K562 (cell line): ENCODE results near the gene ELAC1. TPM values are rescaled to one million over a fixed set of nuclear protein-coding genes. Genes with fewer than 3 reads are reported as not detected.

ENCODE experiments used
- ATAC-seq: fragments of 200-7000 bp; cut with Tn5 transposase; 3 replicates; pipeline ENCODE4 v1.9.1; 2020; ENCODE audit warnings: moderate library complexity
- BruUV-seq: library from RNA; stranded (reverse); fragments of 400-500 nt; replicated peaks from 2 replicates; lab custom pipeline; 2021; lab: Mats Ljungman, UMichigan
- CTCF ChIA-PET: fragments of 300-600 bp; formaldehyde crosslinking; extraction: SDS; loops from one replicate; lab custom pipeline; 2021; ENCODE audit warnings: low intra/inter-chr PET ratio; lab: Yijun Ruan, JAX
- POLR2A ChIA-PET: fragments of 300-600, 350-650 bp; sonication (Branson Sonifier 250); formaldehyde crosslinking; extraction: SDS; loops from one replicate; lab custom pipeline; 2021; ENCODE audit warnings: antibody characterized with exemption, inconsistent platforms; lab: Yijun Ruan, JAX
- DNase-seq, 4 experiments: peaks; one replicate each; pipeline versions ENCODE4 v3.0.0 to v3.0.0-alpha.2; 2011 to 2018; ENCODE audit warnings: low spot score in 3 of 4, mixed read lengths in 3 of 4; ENCODE audit errors: extremely low read depth in 1 of 4
- FAIRE-seq: peaks from 2 replicates; lab custom pipeline; 2011; peaks lifted over from hg19 to GRCh38; lab: Jason Lieb, UNC
- H2AFZ ChIP-seq: 2 replicates; pipeline ENCODE4 v1.6.0; 2011; ENCODE audit warnings: low read depth, low read length, control low read depth, inconsistent platforms
- H3K27ac ChIP-seq: fragments of 200-600 bp; 3 replicates; pipeline ENCODE4 v1.8.0; 2011; ENCODE audit warnings: low read depth, mild to moderate bottlenecking, control low read depth, inconsistent platforms, low read length, moderate library complexity, mixed read lengths; ENCODE audit errors: extremely low read depth
- H3K27me3 ChIP-seq, 2 experiments: fragments of 300-600 bp in 1 of 2; 2 replicates in 1 of 2; 3 replicates in 1 of 2; pipeline versions ENCODE4 v1.6.0 to v1.8.0; 2011; ENCODE audit warnings: inconsistent platforms in 2 of 2, low read length in 2 of 2, mild to moderate bottlenecking in 1 of 2, mixed read lengths in 1 of 2, moderate library complexity in 1 of 2; ENCODE audit not compliant: control insufficient read depth in 2 of 2, insufficient read depth in 2 of 2
- H3K36me3 ChIP-seq: fragments of 300-600 bp; 3 replicates; pipeline ENCODE4 v1.8.0; 2011; ENCODE audit warnings: mild to moderate bottlenecking, low read length, inconsistent platforms; ENCODE audit not compliant: control insufficient read depth, insufficient read depth
- H3K4me1 ChIP-seq, 2 experiments: fragments of 200-600 bp in 1 of 2; replicated peaks in 1 of 2; 2 replicates in 1 of 2; 3 replicates in 1 of 2; pipeline versions ENCODE4 v1.5.1 to v1.8.0; 2011; ENCODE audit warnings: inconsistent platforms in 2 of 2, low read length in 2 of 2, mild to moderate bottlenecking in 1 of 2, mixed read lengths in 1 of 2, moderate library complexity in 1 of 2; ENCODE audit not compliant: control insufficient read depth in 2 of 2, insufficient read depth in 2 of 2
- H3K4me2 ChIP-seq: 2 replicates; pipeline ENCODE4 v1.6.1; 2011; ENCODE audit warnings: low read length, control low read depth, inconsistent platforms, mixed read lengths; ENCODE audit not compliant: insufficient read depth
- H3K4me3 ChIP-seq: fragments of 200-600 bp; sonication (generic), shearing (Covaris generic); 2 replicates; pipeline ENCODE4 v1.5.1; 2016; ENCODE audit warnings: control low read depth, inconsistent platforms
- H3K79me2 ChIP-seq: fragments of 200-600 bp; 3 replicates; pipeline ENCODE4 v1.8.0; 2011; ENCODE audit warnings: low read length, inconsistent platforms; ENCODE audit not compliant: control insufficient read depth, insufficient read depth
- H3K9ac ChIP-seq, 2 experiments: 2 replicates each; pipeline versions ENCODE4 v1.6.0 to v1.6.1; 2011; ENCODE audit warnings: low read depth in 2 of 2, low read length in 2 of 2, control low read depth in 1 of 2, inconsistent platforms in 1 of 2, mild to moderate bottlenecking in 1 of 2, mixed read lengths in 1 of 2; ENCODE audit not compliant: insufficient read depth in 1 of 2
- H3K9me1 ChIP-seq: one replicate; pipeline ENCODE4 v1.6.0; 2011; ENCODE audit warnings: inconsistent platforms, mild to moderate bottlenecking, low read length, moderate library complexity; ENCODE audit not compliant: control insufficient read depth, insufficient read depth
- H3K9me3 ChIP-seq: replicated peaks from 2 replicates; pipeline ENCODE4 v1.5.1; 2011; ENCODE audit warnings: low read depth, low read length, inconsistent platforms; ENCODE audit not compliant: control insufficient read depth, insufficient read depth
- H4K20me1 ChIP-seq: replicated peaks from 2 replicates; pipeline ENCODE4 v1.6.1; 2011; ENCODE audit warnings: low read length, inconsistent platforms, mixed read lengths; ENCODE audit not compliant: control insufficient read depth, insufficient read depth
- MEF2D ChIP-seq: conservative IDR thresholded peaks from 2 replicates; pipeline ENCODE4 v1.6.1; 2016; ENCODE audit warnings: low read depth, missing genetic modification characterization, missing compliant biosample characterization
- TCFL5 ChIP-seq: fragments of 250-450 bp; sonication (Bioruptor Pico); conservative IDR thresholded peaks from 2 replicates; pipeline ENCODE4 v1.6.1; 2021; ENCODE audit warnings: mild to moderate bottlenecking, moderate library complexity, matching md5 sums
- ZNF592 ChIP-seq: fragments of 450-650 bp; IDR thresholded peaks from 2 replicates; pipeline ENCODE4 v1.6.1; 2017; ENCODE audit warnings: antibody characterized with exemption, mild to moderate bottlenecking
- WGBS: fragments of 100-300 bp; shearing (Covaris generic); methylation state at CpG from one replicate; pipeline ENCODE4 v1.1.6; 2016; ENCODE audit warnings: low coverage, mixed read lengths; ENCODE audit not compliant: insufficient coverage; ENCODE audit errors: missing lambda C conversion rate; 5-methylcytosine and 5-hydroxymethylcytosine counted together
- in situ Hi-C: fragments of 300-500 bp; cut with MboI; formaldehyde crosslinking; loops from 4 replicates; pipeline ENCODE4 v1.15.0; 2018; ENCODE audit warnings: inconsistent platforms, mixed read lengths
- intact Hi-C: fragments of 100-400 bp; cut with micrococcal nuclease; formaldehyde crosslinking; loops from 2 replicates; pipeline ENCODE4 v1.14.2; 2022
- polyA plus RNA-seq, 8 experiments: library from polyadenylated mRNA; depleted of rRNA in 4 of 8; stranded (reverse) in 5 of 8; unstranded in 3 of 8; fragments of >200 nt; fragmentation: Nextera tagmentation in 2 of 8; fragmentation: Illumina TruSeq in 1 of 8; extraction: Ambion mirVana in 2 of 8; extraction: Trizol in 1 of 8; gene quantifications; 2 replicates each; pipeline versions ENCODE4 v1.2.1 to v1.2.3, GENCODE V29; 2011 to 2014; ENCODE audit warnings: inconsistent platforms in 1 of 8, missing spikeins in 1 of 8
- total RNA-seq, 7 experiments: library from RNA; depleted of rRNA in 6 of 7; stranded (reverse); fragments of >200 nt in 6 of 7; fragmentation: Illumina TruSeq in 2 of 7; extraction: Trizol in 2 of 7; gene quantifications; 2 replicates each; pipeline versions ENCODE4 v1.2.1 to v1.2.3, GENCODE V29; 2011 to 2021; ENCODE audit warnings: low replicate concordance in 1 of 7

Gene ELAC1
- total and polyA plus RNA-seq, 9 of the 15 experiments (the other 6 are each of a cell fraction or from before 2014, with no cell fraction given): 3.7 to 7.7 (median 4.9) TPM

GRCh38 chr18:50987261-50987660 is 19.4 kb downstream of the ELAC1 start:
- in situ Hi-C loops: no loop called here
- CTCF ChIA-PET: no interaction called here
- TF ChIP-seq TCFL5 (CRISPR knock-in tag) (no peak), ZNF592 (no peak), MEF2D (tag) (no peak)

More at GRCh38 chr18:50987261-50987660, 19.4 kb downstream of the ELAC1 start:
- Histone ChIP-seq H3K27me3 (no peaks in the 10 kb centered on the region), H3K9me3 (no peaks in the 10 kb centered on the region), H3K4me2 (no peak overlapping the region), H3K4me3 (no peak overlapping the region), H3K9me1 (no peaks in the 10 kb centered on the region), H3K79me2 (no peaks in the 10 kb centered on the region), H3K36me3 (no peaks in the 10 kb centered on the region), H2AFZ (no peak overlapping the region), H3K4me1 (no peaks in the 10 kb centered on the region), H3K9ac (no peak overlapping the region), H4K20me1 (no peaks in the 10 kb centered on the region), H3K27ac (no peak overlapping the region)
- BruUV-seq: no TSS peak
- POLR2A ChIA-PET: interaction anchor here (0.6 kb wide), 1 partner anchor 25 kb away, joined by 4 read pairs; no protein-coding TSS in a partner anchor
- ATAC-seq: no peak
- DNase-seq: no peak
- intact Hi-C loops: no loop called here
- WGBS: 17% methylated on average over 2 of the region's 2 CpGs
- no peak for FAIRE-seq
